ENCODE measurements around the gene DLG2. TPM values are rescaled to one million over a fixed set of nuclear protein-coding genes. Genes with fewer than 3 reads are reported as not detected.
"Not testable (repeated sequence)": the region's sequence is repeated elsewhere in the genome, so short reads cannot be mapped to it uniquely, and the experiment has no call there.

DLG2 gene
- total RNA-seq, 1 donor: 1.1 TPM

DNA sequence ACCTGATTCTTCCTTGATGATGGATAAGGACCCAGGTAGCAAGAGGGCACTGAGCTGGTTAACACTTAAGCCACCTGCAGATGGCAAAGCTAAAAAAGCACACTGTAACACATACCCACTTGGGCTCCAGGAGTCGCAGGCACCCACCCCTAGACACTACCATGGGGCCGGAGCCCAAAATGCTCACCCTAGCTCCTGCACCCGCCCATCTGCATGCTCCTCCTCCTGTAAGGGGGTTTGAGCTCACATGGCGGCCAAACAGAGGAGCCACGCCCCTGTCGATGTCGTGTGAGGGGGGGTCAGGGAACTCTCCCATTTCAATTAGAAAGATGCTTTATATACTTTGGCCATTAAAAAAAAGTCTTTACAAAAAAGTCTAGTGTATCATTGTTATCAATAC, 370.7 kb downstream of the DLG2 start:
- DNase-seq (ENCODE audit: low read depth in 2 of 3, low spot score in 2 of 3): no peak

DNA sequence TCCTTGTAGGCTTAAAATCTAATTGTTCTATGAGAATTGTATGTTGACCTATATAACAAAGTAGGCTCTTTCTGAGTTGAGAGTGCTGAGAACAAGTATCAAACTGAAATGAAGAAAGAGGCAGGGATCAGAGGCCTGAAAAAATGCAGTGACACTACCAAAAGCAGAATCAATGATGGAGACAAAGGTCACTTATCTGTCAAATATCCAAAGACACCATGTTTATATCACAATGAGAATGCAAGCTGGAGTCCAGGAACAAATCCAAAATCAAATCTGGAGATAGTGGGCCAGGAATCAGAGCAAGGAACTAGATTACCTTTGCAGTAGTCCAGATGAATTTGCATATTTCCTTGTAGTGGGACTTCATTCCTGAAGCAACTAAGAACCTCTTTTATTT, 377.7 kb downstream of the DLG2 start:
- no peak for DNase-seq (ENCODE audit: low read depth in 2 of 3, low spot score in 2 of 3)

DNA sequence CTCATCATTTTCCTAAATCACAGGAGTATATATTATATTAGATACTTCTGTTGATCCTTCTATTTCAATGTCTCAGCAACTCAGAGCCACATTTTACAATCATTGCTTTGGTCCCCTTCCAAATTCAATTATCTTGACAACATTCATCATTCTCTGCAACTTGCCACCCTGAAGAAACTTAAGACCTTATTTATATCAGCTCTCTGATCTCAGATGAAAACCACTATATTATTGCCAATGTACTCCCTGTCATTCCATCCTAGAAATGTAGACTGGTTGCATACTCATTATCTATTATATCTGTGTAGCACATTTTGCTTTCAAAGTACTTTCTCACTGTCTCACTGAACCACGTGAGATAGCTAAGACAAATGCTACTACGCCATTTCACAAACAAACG, 379.3 kb downstream of the DLG2 start:
- DNase-seq (ENCODE audit: low read depth in 2 of 3, low spot score in 2 of 3): no peak

DNA sequence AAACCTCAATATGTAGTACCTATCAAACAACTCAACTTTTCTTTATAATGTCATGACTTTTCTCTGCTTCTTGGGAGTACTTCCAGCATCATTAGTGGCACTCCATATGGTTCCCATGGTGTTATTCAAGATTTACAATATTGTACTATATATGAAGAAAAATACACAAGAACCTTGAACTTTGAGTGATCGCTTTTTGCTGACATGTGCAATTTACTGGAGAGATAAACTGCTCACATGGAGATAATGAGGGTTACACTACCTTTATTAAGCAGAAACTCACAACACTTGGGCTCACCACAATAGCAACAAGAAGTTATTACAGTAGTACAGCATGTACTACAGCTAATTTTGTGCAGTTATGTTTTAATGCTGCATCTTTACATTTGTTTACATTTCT, 388.2 kb downstream of the DLG2 start:
- DNase-seq (ENCODE audit: low read depth in 2 of 3, low spot score in 2 of 3): no peak

DNA sequence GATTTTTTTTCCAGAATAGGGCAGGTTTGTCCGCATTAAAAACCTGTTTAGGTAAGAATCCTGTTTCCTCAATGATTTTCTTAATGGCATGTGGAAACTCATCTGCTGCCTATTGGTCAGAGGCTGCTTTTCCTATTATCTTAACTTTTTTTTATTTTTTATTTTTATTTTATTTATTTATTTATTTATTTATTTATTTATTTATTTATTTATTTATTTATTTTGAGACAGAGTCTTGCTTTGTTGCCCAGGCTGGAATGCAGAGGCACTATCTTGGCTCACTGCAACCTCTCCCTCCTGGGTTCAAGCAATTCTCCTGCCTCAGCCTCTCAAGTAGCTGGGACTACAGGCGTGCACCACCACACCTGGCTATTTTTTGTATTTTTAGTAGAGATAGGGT, 389.1 kb downstream of the DLG2 start:
- DNase-seq (ENCODE audit: low read depth in 2 of 3, low spot score in 2 of 3): not testable (repeated sequence)

DNA sequence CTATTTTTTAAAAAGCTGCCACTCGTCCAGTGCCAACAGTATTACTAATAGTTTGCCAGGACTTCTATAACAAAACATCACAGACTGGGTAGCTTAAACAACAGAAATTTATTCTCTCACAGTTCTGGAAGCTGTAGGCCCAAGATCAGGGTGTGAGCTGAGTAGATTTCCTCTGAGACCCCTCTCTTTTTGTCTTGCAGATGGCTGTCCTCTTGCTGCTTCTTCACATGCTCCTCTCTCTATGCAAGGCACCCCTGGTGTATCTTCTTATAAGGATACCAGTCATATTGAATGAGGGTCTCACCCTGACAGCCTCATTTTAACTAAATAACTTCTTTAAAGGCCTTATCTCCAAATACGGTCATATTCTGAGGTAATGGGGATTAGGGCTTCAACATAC, 390.9 kb downstream of the DLG2 start:
- no peak for DNase-seq (ENCODE audit: low read depth in 2 of 3, low spot score in 2 of 3)

DNA sequence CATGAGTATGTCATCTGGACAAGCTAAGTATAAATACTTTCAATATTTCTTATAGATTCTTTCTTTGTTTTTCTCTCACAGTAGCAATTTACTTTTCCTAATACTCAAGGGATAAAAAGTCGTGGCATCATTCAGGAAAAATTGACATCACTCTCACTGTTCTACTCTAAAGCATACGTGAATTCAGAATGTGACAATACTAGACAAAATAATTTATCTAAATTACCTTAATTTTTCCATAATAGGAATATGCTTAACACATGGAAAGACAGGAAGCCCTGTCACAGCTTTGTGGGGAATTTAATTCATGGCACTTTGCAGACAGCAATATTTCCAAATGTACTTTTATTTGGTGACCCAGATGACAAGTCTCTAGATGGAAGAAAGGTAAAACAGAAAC, 394.6 kb downstream of the DLG2 start:
- DNase-seq (ENCODE audit: low read depth in 2 of 3, low spot score in 2 of 3): no peak

DNA sequence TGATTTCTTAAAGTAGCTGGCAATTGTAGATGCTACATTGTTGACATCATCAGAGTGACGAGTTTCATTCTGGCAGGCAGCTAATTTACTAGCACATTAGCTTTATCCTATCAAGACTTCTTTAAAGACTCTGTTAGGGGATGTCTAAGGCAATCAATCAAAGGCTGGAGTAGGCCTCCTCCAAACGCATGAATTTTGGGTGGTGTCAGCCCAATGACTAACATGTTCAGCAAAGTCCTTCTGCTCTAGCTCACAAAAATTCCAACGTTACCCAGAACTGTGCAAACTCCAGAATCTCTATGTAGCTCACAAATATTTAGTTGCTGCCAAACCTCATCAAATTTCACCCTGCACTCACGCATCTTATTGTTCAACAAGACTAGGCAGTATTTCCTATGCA, 395.6 kb downstream of the DLG2 start:
- no peak for DNase-seq (ENCODE audit: low read depth in 2 of 3, low spot score in 2 of 3)

DNA sequence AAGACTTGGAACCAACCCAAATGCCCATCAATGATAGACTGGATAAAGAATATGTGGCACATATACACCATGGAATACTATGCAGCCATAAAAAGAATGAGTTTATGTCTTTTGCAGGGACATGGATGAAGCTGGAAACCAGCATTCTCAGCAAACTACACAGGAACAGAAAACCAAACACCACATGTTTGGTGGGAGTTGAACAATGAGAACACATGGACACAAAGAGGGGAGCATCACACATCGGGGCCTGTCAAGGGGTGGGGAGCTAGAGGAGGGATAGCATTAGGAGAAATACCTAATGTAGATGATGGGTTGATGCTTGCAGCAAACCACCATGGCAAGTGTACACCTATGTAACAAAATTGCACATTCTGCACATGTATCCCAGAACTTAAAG, 397.4 kb downstream of the DLG2 start:
- not testable (repeated sequence) for DNase-seq (ENCODE audit: low read depth in 2 of 3, low spot score in 2 of 3)

DNA sequence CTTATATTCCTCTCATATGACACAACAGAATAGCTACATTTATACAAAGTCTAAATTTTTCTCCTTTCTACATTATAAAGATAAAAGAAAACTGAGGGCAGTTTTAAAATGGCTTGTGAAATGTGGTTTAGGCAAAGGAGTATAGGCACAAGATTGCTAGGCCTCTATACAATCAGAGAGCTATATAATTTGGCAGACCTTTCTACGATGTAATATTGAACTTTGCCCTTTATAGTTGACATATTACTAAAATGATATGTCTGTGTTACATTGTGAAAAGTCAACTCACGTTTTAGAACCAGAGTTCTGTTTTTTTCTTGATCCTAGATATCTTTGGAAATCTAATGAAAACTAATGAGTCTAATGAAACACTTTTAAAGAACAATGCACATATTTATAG, 430.2 kb downstream of the DLG2 start:
- no peak for DNase-seq (ENCODE audit: low read depth in 2 of 3, low spot score in 2 of 3)

DNA sequence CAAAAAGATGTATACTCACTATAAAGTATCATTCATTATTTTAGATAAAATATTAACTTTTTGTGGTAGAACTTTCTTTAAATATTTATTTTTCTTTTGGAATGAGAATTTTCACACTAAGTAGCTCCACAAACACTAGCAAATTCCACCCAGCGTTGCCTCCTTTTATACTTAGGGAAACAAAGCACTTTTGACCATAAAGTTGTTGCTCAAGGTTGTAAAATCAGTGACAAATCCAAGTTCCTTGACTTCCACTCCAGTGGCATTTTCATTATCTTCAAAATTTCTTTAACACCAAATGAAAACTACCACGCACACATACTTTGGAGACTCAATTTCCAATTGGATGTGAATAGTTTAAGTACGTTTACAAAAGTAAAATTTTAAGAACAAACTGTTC, 431.2 kb downstream of the DLG2 start:
- no peak for DNase-seq (ENCODE audit: low read depth in 2 of 3, low spot score in 2 of 3)

DNA sequence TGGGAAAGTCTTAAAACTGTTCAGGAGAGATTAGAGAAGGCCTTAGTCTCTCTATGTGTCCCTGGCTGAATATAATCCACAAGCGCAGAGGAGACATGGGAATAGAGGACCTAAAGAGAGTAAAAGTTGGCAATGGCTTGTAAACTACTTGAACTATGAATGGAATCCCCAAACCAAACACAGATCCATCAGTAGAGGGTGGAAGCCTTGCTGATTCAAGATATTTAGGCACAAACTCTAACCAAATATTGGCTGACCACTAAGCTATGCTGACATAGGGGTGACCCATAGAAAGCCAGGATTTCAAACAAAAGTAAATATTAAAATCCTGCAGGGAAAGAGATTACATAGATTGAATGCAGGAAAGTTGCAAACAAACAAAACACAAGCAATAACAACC, 439.2 kb downstream of the DLG2 start:
- no peak for DNase-seq (ENCODE audit: low read depth in 2 of 3, low spot score in 2 of 3)

DNA sequence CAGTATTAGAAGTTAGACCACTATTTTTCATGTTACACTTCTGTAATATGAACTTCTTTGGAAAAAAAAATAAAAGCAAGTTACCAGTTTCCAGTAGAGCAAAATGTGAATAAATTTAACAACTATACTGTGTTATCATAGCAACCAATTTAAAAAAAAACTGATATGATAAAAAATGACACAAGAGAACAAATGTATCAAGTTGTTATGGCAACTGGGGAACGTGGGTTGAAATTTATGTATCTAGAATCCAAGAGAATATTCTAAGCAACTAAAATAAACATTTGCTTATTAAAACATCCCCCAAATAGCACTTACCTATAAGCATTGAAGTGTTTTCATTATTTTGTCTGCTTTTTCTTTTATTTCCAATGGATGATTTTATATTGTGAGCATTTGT, 442.4 kb downstream of the DLG2 start:
- DNase-seq (ENCODE audit: low read depth in 2 of 3, low spot score in 2 of 3): no peak

DNA sequence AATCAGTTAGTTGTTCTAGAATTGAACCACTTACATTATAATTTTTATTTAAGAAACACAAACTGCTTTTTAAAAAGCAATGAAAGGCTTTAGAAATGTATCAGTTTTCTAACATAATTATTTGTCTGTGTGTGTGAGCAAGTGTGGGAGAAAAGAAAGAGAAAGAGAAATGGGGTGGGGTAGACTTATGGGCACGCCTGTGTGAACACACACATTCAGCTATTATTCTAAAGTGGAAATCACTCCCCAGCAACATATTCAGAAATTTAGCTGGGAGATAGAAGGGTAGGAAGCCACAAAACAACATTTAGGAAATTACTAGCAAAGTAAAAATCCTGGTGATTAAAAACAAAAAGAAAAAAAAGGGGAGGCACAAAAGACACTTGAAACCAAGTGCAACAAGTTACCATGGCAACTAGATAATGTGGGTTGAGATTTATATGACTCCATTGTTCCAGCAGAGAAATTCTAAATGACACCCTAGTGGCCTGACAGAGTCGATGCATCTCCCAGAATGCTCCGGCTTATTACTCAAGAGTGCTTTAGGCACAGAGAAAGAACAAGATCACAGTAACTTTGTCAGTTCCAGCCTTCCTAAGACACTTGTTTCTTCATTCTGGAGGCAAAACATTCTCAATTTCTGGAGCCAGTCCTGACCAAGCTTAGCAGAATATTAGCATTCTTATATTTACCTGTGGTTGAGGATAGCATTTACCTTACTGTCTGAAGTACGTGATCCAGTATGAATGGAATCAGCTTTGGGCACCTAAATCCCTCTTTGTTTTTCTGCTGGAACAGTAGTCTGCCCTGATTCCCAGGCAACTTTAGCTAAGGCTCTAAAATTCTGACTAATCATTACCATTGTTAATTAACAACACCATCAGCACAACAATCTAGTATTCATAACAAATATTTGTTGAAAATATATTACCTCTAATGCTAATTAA, 444.4 kb downstream of the DLG2 start:
- no peak for DNase-seq (ENCODE audit: low read depth in 2 of 3, low spot score in 2 of 3)

DNA sequence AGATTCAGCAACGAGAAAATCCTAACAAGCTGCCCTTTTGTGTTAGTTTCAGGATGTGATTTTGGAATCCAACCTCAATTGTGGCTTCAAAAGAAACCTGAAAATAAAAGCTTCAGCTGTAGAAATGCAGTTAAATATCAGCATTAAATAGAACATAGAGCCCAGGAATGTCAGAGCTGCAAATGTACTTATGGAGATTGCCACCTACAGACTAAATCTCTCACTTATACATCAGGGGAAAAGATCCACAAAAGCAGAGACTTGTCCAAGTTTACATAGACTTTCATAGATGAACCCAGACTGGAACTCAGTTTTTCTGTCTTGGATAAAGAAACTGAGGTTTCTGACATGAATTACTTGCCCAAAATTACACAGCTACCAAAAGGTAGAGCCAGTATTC, 446.6 kb downstream of the DLG2 start:
- DNase-seq (ENCODE audit: low read depth in 2 of 3, low spot score in 2 of 3): no peak

DNA sequence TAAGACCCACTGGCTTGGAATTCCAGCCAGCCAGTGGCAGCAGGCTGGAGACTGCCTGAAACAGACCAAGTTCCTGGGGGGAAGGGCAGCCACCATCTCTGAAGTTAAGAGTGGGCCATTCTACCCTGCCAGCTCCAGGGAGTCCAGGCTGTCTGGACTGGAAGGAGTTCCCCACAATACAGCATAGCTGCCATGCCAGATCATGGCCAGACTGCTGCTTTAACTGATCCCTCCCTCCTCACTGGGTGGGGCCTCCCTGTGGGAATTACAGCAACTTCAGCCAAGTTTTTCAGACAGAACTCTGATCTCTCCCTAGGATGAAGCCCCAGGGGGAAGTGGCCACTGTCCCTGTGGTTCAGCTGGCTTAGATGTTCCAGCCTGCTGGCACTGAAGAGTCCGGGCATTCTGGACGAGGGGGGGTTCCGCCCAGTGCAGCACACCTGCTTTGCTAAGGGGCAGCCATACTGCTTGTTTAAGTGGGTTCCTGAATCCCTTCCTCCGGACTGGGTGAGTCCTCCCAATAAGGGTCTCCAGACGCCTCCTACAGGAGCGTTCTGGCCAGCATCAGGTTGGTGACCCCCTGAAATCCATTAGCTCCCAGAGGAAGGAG, 455.4 kb downstream of the DLG2 start:
- no peak for DNase-seq (ENCODE audit: low read depth in 2 of 3, low spot score in 2 of 3)

DNA sequence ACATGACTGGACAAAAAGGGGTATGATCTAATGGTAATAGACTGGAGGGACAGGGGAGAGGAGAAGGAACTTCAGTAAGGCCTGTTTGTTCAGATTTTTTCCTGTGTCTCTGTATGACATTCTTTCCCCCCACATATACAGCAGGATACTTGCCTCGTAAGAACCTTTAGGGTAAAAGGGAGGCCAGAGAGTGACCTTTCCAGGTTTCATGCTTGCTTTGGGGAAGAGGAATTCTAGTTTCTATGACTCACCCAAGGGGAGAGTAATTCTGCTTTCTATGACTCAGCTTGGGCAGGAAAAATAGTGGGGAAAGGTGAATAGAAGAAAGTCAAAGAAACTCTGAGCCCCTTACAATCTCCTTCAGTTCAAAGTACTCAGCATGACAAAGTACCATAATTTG, 457.0 kb downstream of the DLG2 start:
- DNase-seq (ENCODE audit: low read depth in 2 of 3, low spot score in 2 of 3): no peak

DNA sequence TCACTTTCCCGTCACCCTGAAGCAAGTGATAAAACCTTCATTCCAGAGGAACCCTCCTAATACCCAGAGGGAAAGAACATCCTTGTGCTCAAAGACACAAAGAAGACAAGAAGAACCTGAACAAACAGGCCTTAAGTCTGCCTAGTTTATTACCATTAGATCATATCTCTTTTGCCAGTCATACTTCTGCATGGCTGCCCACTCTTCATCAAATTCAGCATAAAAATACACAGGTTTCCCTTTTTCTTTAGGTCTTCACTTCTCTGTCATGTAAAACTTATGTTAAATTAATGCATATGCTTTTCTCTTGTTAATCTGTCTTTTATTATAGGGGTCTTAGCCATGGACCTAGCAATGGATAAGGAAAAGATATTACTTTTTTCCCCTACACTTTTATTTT, 459.7 kb downstream of the DLG2 start:
- no peak for DNase-seq (ENCODE audit: low read depth in 2 of 3, low spot score in 2 of 3)

DNA sequence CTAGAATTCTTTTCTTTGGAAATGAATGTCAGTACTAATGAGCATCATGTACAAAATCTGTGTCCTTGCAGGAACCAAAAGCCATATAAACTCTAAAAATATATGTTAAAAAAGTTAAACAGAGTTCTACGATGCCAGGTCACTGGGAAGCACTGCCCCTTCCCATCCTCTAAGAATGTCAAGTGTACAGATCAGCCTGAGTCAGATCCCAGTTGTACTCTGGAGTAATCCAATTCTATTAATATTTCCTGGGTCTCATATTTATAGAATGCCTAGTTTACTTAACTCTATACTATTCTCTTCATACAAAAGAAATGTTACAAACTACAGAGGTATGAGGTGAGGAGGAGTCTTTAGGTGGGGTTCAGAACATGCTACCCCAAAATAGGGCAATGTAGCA, 460.1 kb downstream of the DLG2 start:
- no peak for DNase-seq (ENCODE audit: low read depth in 2 of 3, low spot score in 2 of 3)

DNA sequence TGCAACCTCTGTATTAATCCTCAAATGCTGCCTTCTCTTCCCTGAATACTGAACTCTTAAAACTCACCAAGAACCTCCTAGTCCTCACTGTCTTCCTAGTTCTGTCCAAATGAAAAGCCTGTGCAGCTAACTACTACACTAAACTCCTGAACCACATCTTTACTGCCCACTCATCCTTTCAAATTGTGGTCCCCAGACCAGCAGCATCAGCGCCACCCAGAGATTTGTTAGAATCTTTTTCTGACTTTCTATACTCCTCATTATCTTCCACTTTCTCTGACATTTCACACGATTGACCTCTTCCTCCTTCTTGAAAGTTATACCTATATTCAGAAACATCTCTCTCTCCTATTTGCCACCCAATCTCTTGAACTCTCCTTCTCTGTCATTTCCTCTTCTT, 461.3 kb downstream of the DLG2 start:
- DNase-seq (ENCODE audit: low read depth in 2 of 3, low spot score in 2 of 3): no peak

DNA sequence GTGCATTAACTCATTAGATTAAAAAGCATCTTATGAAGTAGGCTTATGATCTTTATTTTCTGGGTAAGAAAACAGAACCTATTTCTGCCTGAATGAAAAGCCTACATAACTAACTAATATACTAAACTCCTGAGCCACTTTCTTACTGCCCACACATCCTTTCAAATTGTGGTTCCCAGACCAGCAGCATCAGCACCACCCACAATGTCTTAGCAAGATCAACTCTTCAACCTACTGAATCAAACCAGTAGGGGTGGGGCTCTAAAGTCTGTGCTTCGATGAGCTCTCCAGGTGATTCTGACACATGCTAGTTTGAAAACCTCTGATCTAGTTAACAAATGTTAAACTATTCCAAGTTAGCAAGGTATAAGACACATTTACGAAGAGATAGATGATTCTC, 462.4 kb downstream of the DLG2 start:
- no peak for DNase-seq (ENCODE audit: low read depth in 2 of 3, low spot score in 2 of 3)

DNA sequence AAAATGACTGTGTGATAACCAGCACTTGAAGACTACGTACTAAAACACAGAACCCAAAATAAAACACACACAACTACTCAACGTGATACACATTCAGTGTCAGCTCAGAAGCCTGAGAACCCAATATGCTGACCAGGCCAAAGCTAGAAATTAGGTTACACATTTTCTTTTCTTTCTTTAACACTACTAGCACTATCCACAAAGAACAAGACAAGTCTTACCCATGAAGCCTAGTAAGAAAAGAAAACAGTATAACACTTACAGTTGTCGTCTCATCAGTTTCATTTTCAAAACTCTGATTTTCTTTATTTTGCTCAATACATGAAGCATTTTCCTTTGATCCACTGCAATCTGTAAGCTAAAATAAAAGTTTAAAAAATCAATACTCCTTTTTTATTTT, 472.9 kb downstream of the DLG2 start:
- no peak for DNase-seq (ENCODE audit: low read depth in 2 of 3, low spot score in 2 of 3)
